Measurements from ENCODE around the gene RASAL3. TPM values are rescaled to one million over a fixed set of nuclear protein-coding genes. Genes with fewer than 3 reads are reported as not detected.
A peak's percentile ranks its signal among the peaks of the same experiment; 100 is the strongest.

Gene RASAL3
- polyA plus RNA-seq, 6 donors from 2014 or later: 21.8 to 49.9 (median 32.0) TPM

DNA sequence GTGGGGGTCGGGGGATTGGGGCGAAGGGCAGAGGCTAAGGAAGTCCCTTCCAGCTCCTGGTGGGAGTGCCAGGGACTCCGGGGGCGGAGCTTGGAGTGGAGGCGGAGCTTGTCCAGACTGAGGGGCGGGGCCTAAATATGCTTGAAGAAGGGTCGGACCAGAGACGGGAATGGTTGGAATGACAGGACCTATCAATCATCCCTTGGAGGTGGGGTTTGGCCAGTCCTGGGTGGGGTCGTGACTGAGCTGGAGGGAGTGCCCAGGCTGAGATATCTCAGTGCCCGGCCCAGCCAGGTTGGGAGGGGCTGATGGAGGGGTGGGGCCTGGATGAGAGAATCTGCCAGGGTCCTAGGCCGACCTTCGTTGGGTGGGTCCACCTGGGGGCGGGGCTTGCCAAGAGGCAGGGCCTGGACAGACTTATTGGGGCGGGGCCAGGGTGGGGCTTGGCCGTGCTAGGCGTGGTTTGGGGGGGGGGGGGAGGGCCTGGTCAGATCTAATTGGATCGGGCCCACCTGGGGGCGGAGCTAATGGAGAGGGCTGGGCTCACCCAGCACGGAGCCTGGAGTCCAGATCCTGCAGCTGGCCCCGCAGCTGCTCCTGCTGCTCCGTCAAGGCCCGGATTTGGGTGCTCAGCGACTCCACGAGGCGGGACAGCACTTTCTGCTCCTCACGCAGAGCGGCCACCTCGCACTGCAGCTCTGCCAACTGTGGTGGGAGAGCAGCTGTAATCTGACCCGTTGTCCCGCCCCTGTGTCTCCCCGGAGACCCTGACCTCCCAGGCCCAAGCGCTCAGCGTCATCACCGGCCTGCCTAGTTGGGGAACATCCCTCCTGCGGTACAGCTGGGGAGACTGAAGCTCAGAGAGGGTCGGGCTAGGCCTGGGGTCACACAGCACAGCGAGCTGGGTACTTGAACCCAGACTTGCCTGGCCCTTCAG lies 12.0 kb downstream of the RASAL3 start:
- H3K4me3 Mint-ChIP-seq: no peak overlapping the region
- ATAC-seq (ENCODE audit: low read depth in 2 of 2) (no peak), DNase-seq (no peak)
- H3K9me3 Mint-ChIP-seq: no peaks in the 10 kb centered on the region
- no peaks in the 10 kb centered on the region for H3K27me3 Mint-ChIP-seq
- peaks cover 0 to 11% of the 10 kb centered on the region in 2 donors for H3K36me3 Mint-ChIP-seq
- H3K4me1 Mint-ChIP-seq: peaks cover 20 to 31% (median 30%) of the 10 kb centered on the region in 3 donors
- H3K27ac Mint-ChIP-seq: peak overlapping the region in 2 of 6 donors; percentile 4 to 57

DNA sequence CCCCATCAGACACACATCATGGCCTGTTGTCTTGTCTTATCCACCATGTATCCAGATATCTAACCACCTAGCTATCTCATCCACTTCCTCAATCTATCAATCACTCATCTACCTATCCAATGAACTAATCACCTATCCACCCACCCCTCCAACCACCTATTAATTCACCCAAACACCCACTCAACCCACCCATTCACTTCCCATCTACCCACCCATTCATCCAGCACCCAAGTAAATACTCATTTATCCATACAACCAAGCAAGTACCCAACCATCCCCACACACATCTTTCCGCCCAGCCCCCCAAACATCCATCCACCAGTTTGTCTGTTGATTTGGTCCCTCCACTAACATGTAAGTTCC lies 13.8 kb downstream of the RASAL3 start:
- H3K27me3 Mint-ChIP-seq: no peaks in the 10 kb centered on the region
- H3K4me3 Mint-ChIP-seq: peak overlapping the region; percentile 70 to 93 (median 80)
- H3K4me1 Mint-ChIP-seq: peaks cover 20 to 36% (median 35%) of the 10 kb centered on the region in 3 donors
- no peak for ATAC-seq (ENCODE audit: low read depth in 2 of 2)
- H3K36me3 Mint-ChIP-seq: peaks cover 0 to 11% of the 10 kb centered on the region in 2 donors
- DNase-seq: no peak
- no peaks in the 10 kb centered on the region for H3K9me3 Mint-ChIP-seq
- H3K27ac Mint-ChIP-seq: peak overlapping the region; percentile 12 to 98 (median 96)

DNA sequence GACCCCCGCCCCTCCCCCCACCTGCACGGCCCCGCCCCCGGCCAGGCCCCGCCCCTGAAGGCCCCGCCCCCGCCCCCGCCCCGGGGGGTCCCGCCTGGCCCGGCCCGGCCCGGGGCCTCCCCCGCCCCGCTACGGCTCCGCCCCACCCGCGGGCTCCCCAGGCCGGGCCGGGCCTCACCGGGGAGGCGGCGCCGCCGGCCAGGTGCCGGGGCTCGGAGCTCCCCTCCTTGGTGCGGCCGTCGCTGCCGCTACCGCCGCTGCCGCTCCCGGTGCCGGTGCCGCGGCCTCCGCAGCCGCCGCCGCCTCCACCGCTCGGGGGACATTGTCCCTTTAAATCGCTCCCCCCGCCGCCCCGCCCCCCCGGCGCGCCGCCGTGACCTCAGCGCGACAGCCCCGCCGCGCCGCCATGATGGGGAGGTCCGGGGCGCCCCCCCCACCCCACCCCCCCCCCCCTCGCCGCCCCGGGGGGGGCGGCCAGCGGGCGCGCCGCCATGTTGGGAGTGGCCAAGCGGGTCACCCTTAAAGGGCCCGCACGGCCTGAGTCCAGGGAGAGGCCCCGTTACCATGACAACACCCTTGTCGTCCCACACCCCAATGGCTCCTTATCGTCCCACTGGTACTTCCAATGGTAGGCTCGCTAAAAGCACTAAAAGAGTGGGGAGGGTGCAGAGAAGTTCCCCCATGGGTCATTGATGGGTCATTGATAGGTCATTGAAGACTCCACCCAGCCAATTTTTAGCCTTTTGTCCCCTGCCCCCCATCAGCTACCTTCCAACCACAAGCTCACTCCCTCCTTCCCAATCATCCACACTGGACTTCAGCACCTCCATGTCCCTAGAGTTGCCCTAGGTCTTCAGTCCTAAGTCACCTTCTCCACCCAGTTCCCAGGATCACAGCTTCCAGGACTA lies 14.5 kb downstream of the RASAL3 start, which contains the start of gene WIZ:
Gene WIZ (minus strand): TSS at position 337 of the 908 bp plus-strand sequence. CDS start 1,649 bp downstream, outside the sequence.
- Mint-ChIP-seq H3K4me3 (peak within 1 kb of the TSS; percentile 75 to 93 (median 85)), H3K27me3 (no peaks in the 10 kb centered on the region), H3K27ac (peak within 1 kb of the TSS; percentile 86 to 98 (median 96)), H3K9me3 (no peaks in the 10 kb centered on the region), H3K36me3 (peaks cover 0 to 11% of the 10 kb centered on the region in 2 donors), H3K4me1 (peaks cover 20 to 36% (median 29%) of the 10 kb centered on the region in 3 donors)
- peak; percentile 79 to 84 for ATAC-seq (ENCODE audit: low read depth in 2 of 2)
- peak; percentile 79 for DNase-seq

DNA sequence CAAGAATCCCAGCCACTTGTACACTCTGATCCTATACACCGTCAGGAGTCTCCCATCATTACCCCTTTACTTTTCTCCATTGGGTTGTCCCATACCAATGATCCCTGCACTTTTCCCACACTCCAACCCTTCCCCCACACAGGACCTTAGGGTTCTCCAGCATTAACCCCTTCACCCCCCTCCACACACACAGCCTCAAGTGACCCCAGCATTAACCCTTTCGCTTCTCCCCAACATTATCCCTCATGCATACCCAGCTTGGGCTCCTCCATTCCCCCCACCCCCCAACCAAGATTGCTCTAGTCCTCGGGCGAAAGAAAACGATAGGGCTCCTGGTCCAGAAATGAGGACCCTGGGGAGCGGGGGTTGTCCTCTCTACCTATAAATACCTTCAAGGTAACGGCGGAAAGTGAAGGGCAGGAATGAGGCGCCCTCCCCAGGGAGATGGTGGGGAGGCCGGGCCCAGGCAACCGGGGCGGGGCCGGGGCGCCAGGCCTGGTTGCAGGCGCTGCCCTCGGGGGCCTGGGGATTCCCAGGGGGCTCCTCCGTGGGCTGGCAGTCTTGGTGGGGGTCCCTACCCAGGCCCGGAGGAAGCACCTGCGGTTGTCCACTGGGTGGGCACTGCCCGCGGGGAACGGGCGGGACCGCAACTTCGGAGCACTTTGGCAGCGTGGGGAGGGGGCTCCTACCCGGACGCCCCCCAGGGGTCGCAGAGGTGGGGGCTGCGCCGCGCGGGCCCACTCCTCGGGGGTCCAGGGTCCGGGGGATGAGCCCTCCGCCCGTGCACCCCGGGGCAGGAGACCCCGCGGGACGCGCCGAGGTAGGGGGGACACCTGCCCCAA lies 15.3 kb downstream of the RASAL3 start:
- Mint-ChIP-seq H3K9me3 (no peaks in the 10 kb centered on the region), H3K4me3 (peak overlapping the region; percentile 70 to 92 (median 82)), H3K4me1 (peaks cover 20 to 34% (median 28%) of the 10 kb centered on the region in 3 donors), H3K27ac (peak overlapping the region in 5 of 6 donors; percentile 67 to 94 (median 86)), H3K36me3 (peaks cover 0 to 6% of the 10 kb centered on the region in 2 donors), H3K27me3 (no peaks in the 10 kb centered on the region)
- DNase-seq (no peak), ATAC-seq (ENCODE audit: low read depth in 2 of 2) (peak; percentile 11 to 15)

DNA sequence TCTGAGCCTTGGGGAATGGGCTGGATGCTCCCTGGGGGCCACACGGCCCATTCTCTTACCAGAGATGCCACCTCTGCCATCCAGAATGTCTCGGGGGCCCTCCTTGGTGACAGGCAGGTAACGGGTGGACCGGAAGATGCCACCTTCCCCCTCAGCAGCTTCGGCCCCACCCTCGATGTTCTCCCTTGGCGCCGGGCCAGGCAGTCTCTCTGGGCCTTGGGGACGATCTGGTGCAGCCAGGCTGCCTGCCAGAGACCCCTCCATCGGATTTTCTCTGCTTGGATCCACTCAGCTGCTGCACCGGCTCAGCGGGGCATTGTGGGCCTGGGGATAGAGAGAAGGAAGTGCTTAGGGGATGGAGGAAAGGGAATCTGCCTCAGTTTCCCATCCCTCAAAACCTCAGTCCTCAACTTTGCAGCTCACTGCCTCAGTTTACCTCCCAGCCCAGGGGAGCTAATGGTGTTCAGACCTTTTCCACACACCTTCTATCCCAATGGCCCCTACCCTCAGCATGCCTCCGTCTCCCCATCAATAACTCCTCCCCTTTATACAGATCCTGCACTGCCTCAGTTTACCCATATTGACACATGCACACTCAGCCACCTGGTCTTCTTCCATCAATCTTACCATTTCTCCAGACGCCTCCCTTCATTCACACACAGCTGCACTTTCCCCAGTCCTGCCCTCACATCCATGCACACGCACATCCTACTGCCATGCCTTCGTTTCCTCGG lies 16.1 kb downstream of the RASAL3 start:
- peak overlapping the region in 5 of 6 donors; percentile 21 to 94 (median 86) for H3K27ac Mint-ChIP-seq
- no peak for ATAC-seq (ENCODE audit: low read depth in 2 of 2)

DNA sequence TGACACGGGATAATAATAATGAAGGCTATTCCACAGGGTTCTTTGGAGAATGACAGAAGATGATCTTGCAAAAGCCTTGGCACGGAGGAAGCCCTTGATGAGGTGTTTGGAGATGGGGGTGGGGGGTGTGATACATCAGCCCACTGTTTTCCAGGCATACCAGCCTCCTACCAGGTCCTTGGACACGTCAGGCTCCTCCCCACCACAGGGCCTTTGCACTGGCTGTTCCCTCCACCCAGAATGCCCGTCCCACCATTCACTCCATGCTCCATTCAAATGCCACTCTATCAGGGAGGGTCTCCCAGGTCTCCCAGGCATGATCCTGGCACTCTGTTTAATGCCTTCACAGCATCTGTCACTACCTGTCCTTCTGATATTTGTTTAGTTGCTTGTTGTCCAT lies 17.3 kb downstream of the RASAL3 start:
- peak overlapping the region in 2 of 8 donors; percentile 70 to 83 for H3K4me3 Mint-ChIP-seq
- DNase-seq (no peak), ATAC-seq (ENCODE audit: low read depth in 2 of 2) (no peak)
- H3K9me3 Mint-ChIP-seq: no peaks in the 10 kb centered on the region
- H3K36me3 Mint-ChIP-seq: no peaks in the 10 kb centered on the region
- H3K27ac Mint-ChIP-seq: peak overlapping the region in 2 of 6 donors; percentile 58 to 90
- peaks cover 20 to 28% (median 28%) of the 10 kb centered on the region in 3 donors for H3K4me1 Mint-ChIP-seq
- H3K27me3 Mint-ChIP-seq: no peaks in the 10 kb centered on the region

More for the DNA sequence above, 16.1 kb downstream of the RASAL3 start:
- Mint-ChIP-seq H3K4me3 (peak overlapping the region; percentile 4 to 92 (median 82)), H3K4me1 (peaks cover 20 to 30% (median 28%) of the 10 kb centered on the region in 3 donors), H3K36me3 (no peaks in the 10 kb centered on the region), H3K9me3 (no peaks in the 10 kb centered on the region), H3K27me3 (no peaks in the 10 kb centered on the region)
- DNase-seq: no peak

DNA sequence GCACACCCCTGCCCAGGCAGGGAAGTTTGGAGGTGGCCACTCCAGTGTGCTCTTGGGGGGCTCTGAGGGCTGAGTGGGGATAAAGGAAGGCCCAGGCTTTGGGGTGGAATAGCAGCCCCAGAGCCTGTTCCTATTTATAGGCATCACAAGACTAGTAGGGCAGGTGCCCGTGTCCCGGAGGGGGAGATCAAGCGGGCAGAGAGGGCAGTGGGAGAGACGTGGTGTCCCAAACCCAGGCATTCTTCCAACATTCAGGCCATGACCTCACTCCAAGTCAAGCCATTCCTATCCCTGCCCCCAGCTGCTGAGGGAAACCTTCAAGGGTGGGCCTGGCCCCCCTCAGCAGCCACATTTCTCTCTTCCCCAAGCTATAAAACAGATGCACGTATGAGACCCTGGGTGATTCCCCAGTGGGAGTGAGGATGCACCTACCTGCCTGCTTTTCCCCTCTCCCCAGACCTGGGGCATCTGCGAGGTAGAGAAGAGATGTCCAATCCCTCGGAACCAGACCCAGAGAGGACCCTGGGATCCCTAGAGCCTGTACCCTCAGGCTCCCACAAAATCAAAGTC lies 18.5 kb downstream of the RASAL3 start:
- H3K36me3 Mint-ChIP-seq: no peaks in the 10 kb centered on the region
- DNase-seq (no peak), ATAC-seq (ENCODE audit: low read depth in 2 of 2) (no peak)
- H3K9me3 Mint-ChIP-seq: no peaks in the 10 kb centered on the region
- no peak overlapping the region for H3K4me3 Mint-ChIP-seq
- no peaks in the 10 kb centered on the region for H3K27me3 Mint-ChIP-seq
- peak overlapping the region in 1 of 6 donors; percentile 66 for H3K27ac Mint-ChIP-seq
- H3K4me1 Mint-ChIP-seq: peaks cover 17 to 23% (median 23%) of the 10 kb centered on the region in 3 donors

DNA sequence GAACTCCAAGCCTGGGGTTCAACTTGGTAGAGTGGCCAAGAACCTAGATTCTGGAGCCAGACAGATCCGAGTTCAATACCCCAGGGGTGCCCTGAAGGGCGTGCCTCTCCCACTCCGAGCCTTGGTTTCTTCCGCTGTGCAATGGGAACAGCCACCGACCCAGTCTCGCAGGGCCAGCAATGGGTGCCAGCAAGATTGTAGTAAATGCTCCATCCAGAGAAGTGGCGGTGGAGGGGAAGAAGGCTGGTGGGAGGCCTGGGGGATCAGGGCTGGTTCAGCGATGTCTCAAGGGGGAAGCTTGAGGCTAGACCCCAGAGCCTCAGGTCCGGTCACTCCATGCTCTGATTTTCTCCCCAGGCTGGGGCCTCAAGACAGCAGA lies 19.1 kb downstream of the RASAL3 start:
- DNase-seq (no peak), ATAC-seq (ENCODE audit: low read depth in 2 of 2) (no peak)
- Mint-ChIP-seq H3K27ac (peak overlapping the region in 1 of 6 donors; percentile 32), H3K4me1 (peaks cover 11 to 18% (median 17%) of the 10 kb centered on the region in 3 donors), H3K9me3 (no peaks in the 10 kb centered on the region), H3K27me3 (no peaks in the 10 kb centered on the region), H3K36me3 (no peaks in the 10 kb centered on the region), H3K4me3 (peak overlapping the region in 2 of 8 donors; percentile 16 to 71)

DNA sequence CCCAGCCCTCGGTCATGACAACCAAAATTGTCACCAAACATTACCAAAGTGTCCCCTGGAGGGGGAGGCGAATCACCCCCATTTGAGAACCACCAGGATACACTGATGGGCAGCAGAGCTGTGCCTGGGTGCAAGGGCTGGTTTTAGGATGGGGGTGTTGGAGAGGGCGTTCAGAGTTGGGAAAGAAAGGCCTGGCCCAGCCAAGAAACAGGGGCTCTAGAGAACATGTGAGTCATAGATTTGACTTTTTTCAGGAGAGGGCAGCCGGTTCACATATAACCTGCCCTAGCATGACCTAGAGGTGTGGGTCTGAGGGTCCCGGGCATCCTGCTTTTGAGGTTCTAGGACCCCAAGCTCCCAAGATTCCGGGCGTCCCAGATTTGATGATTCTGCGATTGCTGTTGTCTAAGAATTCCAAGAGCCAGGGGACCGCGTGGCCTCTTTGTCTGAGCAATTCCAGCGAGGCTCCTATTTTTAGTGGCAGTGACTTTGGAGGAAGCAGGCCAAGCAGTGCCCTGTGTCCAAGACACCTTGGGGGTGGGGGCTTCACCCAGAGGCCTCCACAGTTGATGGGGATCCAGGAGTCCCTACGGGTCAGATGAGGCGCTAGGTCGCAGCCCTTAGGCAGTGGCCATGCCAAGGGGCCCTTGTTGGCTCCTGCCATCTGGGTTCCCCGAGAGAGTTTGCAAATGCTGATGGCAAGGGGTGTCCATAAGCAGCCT lies 19.7 kb downstream of the RASAL3 start:
- no peaks in the 10 kb centered on the region for H3K36me3 Mint-ChIP-seq
- no peak overlapping the region for H3K27ac Mint-ChIP-seq
- no peaks in the 10 kb centered on the region for H3K9me3 Mint-ChIP-seq
- ATAC-seq (ENCODE audit: low read depth in 2 of 2) (no peak), DNase-seq (no peak)
- H3K27me3 Mint-ChIP-seq: no peaks in the 10 kb centered on the region
- no peak overlapping the region for H3K4me3 Mint-ChIP-seq
- H3K4me1 Mint-ChIP-seq: peaks cover 9 to 17% (median 15%) of the 10 kb centered on the region in 3 donors

DNA sequence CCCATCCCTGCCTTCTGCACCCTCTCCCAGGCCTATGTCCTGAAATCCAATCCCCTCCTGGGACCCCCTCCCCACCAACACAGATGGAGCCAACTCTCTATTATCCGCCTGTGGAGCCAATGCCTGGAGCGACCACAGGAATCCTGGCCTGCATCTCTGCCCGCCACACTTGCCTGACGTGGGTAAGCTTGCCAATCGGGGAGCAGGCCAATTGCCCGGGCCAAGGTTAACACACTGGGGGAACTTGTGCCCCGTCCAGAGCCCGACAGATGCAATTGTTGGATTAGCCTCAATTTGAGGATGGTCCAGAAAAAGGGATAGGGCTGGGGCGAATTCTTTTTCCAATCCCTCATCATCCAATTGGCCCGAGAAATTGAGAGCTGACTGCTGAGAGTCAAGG lies 20.5 kb downstream of the RASAL3 start:
- Mint-ChIP-seq H3K4me3 (no peak overlapping the region), H3K9me3 (no peaks in the 10 kb centered on the region), H3K27ac (no peak overlapping the region), H3K27me3 (no peaks in the 10 kb centered on the region), H3K36me3 (no peaks in the 10 kb centered on the region), H3K4me1 (peaks cover 7 to 14% (median 11%) of the 10 kb centered on the region in 3 donors)
- no peak for DNase-seq
- no peak for ATAC-seq (ENCODE audit: low read depth in 2 of 2)

DNA sequence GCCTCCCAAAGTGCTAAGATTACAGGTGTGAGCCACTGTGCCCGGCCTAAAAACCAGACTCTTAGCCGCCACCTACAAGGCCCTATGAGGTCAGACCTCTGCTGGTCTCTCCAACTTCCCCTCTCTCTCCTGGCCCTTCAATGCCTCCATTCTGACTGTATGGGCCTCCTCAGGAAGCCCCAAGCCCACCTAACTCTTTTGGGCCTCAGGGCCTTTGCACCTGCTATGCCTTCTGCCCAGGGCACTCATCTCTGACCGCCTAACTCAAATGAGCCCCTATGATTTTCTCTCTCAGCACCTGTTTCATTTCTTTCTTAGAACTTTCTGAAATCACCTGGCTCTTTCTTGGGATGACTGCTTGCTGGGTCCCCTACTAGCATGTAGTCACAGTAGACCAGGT lies 21.0 kb downstream of the RASAL3 start:
- no peak overlapping the region for H3K27ac Mint-ChIP-seq
- H3K27me3 Mint-ChIP-seq: no peaks in the 10 kb centered on the region
- ATAC-seq (ENCODE audit: low read depth in 2 of 2): no peak

More for the DNA sequence above, 21.0 kb downstream of the RASAL3 start:
- H3K4me3 Mint-ChIP-seq: peak overlapping the region in 1 of 8 donors; percentile 29
- H3K36me3 Mint-ChIP-seq: no peaks in the 10 kb centered on the region
- peaks cover 2 to 9% (median 6%) of the 10 kb centered on the region in 3 donors for H3K4me1 Mint-ChIP-seq
- no peaks in the 10 kb centered on the region for H3K9me3 Mint-ChIP-seq
- no peak for DNase-seq

Measured in naive B cell (primary cell).